ENCODE measurements around the gene COL5A1.

COL5A1 gene

DNA sequence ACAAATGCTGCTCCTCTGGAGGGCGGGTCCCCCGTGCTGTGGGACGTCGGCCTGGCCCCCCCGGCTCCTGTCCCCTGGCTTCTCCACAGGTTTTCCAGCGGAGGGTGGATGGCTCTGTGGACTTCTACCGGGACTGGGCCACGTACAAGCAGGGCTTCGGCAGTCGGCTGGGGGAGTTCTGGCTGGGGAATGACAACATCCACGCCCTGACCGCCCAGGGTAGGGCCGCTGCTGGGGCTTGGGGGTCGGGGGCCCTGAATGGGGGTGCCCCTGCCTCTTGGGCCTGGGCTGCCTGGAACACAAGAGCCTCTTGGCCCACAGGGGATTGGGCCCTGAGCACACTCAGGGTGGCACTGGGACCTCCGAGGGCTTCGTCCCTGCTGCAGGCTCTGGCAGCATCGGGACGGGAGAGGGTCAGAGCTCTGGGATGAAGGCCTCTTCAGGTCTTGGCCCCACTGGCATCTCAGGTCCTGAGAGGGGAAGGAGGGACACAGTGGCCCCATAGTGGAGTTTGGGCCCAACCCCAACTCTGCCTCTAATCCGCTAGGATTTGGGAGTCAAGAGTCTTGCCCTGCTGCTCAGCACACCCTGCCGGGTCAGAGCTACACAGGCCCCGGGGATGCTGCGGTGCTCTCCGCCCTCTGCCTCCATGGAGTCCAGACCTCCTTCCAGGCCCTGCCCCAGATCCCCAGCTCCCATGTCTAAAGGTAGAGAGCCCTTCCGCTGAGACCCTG, 244.2 kb downstream of the COL5A1 start:
- DNase-seq = no peak

DNA sequence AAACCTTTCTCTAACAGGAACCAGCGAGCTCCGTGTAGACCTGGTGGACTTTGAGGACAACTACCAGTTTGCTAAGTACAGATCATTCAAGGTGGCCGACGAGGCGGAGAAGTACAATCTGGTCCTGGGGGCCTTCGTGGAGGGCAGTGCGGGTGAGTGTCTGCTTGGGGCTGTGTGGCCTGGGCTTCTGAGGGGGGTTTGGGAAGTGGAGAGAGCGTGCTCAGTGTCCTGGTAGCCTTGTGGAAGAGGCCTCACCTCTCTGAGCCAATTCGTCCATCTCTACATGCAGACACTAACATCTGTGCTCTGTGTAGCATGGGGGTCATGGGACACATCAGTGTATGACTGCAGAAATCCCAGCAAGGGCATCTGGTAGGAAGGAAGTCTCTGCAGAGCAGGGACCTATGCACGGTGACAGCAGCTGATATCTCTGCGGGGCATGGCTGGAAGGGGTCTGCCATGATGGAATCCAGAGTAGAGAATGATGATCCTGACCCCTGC, 244.9 kb downstream of the COL5A1 start:
- no peak for DNase-seq

- no peak for DNase-seq
Observed at GRCh38 chr9:134887219-134887618, 245.6 kb downstream of the COL5A1 start.

DNA sequence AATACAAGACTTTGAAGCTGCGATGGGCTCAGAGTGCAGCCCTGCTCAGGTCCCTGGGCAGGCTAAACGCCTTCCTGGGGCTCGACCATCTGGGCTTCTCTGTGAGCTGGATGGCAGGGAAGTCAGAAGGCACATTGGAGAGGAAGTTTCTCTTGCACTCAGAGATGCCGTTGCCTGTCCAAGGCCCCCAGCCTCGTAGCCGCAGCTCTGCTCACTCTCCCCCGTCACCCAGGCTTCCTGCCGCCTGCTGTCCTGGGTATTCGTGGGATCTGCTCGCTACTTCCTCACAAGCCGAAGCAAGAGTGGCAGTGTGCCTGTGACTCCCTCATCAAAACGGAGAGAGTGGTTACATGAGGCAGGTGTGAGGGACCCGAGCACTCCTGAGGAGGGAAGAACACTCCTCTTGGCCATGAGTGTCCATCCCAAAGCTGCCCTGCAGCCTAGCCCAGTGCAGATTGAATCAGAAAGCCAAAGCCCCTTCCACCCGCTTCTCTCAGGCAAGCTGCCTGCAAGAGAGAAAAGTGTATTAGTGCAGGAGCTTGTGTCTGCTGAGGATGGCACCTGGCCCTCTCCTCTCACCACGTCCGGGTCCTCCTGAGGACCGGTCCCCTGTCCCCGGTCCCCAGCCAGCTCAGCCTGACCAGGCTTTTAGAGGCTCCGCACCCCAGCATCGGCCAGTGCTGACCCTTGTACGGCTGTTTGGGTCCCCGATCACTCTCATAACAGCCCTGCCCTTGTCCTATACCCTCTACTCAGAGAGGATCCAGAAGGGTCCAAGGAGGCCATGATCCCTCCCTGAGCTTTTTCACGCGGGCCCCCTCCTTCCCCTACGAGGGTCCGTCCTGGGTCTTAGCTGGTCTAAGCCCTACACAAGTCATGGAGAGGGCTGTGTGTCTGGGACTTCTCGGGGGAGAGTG, 246.3 kb downstream of the COL5A1 start:
- no peak for DNase-seq

GRCh38 chr9:134888603-134889190, 247.1 kb downstream of the COL5A1 start:
- no peak for DNase-seq

- no peak for DNase-seq
Observed at GRCh38 chr9:134889386-134890154, 248.0 kb downstream of the COL5A1 start.

- DNase-seq = no peak
Observed at GRCh38 chr9:134890155-134890495, 248.5 kb downstream of the COL5A1 start.

GRCh38 chr9:134891053-134891452, 249.4 kb downstream of the COL5A1 start:
- no peak for DNase-seq

- no peak for DNase-seq
Observed at GRCh38 chr9:134891713-134892112, 250.1 kb downstream of the COL5A1 start.

DNA sequence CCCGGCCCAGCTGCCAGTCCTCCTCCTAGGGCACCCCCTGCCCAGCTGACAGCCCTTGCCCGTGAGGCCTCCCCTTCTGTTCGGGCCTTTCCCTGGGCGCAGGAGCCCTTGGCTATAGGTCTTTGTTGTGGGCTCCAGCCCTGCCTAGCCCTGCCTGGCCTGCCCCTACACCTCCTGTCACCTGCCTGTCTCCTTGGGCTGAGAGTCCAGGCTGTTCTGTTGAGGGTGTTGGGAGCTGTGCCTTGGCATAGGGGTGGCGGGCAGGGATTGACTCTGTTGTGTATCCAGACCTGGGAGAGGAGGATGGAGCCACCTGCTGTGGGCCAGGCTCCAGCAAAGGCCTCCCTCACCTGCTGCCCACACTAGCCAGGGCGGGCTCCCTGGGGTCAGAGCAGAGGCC, 250.6 kb downstream of the COL5A1 start:
- no peak for DNase-seq

GRCh38 chr9:134892820-134893420, 251.3 kb downstream of the COL5A1 start:
- DNase-seq = no peak

Data from NCI-H510A treated with DMSO at 0.1 percent for 48 hours (cell line).